Measurements from ENCODE around the gene SPIB.
"Not testable (repeated sequence)": the region's sequence is repeated elsewhere in the genome, so short reads cannot be mapped to it uniquely, and the experiment has no call there.

Gene SPIB

GRCh38 chr19:50390295-50390694 is 28.4 kb upstream of the SPIB start:
- not testable (repeated sequence) for DNase-seq (ENCODE audit: extremely low read depth in 1 of 2, low read depth in 1 of 2)

- DNase-seq (ENCODE audit: extremely low read depth in 1 of 2, low read depth in 1 of 2): not testable (repeated sequence)
Observed at GRCh38 chr19:50390952-50391351, 27.8 kb upstream of the SPIB start.

- no peak for DNase-seq (ENCODE audit: extremely low read depth in 1 of 2, low read depth in 1 of 2)
Observed at GRCh38 chr19:50392759-50393158, 26.0 kb upstream of the SPIB start.

GRCh38 chr19:50393589-50393988 is 25.1 kb upstream of the SPIB start:
- no peak for DNase-seq (ENCODE audit: extremely low read depth in 1 of 2, low read depth in 1 of 2)

- DNase-seq (ENCODE audit: extremely low read depth in 1 of 2, low read depth in 1 of 2): no peak
Observed at GRCh38 chr19:50394017-50394416, 24.7 kb upstream of the SPIB start.

GRCh38 chr19:50398675-50399367 is 19.9 kb upstream of the SPIB start:
- DNase-seq (ENCODE audit: extremely low read depth in 1 of 2, low read depth in 1 of 2): no peak

GRCh38 chr19:50399368-50399745 is 19.4 kb upstream of the SPIB start:
- no peak for DNase-seq (ENCODE audit: extremely low read depth in 1 of 2, low read depth in 1 of 2)

GRCh38 chr19:50401605-50402450 is 16.9 kb upstream of the SPIB start:
- no peak for DNase-seq (ENCODE audit: extremely low read depth in 1 of 2, low read depth in 1 of 2)

- no peak for DNase-seq (ENCODE audit: extremely low read depth in 1 of 2, low read depth in 1 of 2)
Observed at GRCh38 chr19:50402544-50403301, 16.0 kb upstream of the SPIB start.

- no peak for DNase-seq (ENCODE audit: extremely low read depth in 1 of 2, low read depth in 1 of 2)
Observed at GRCh38 chr19:50406156-50406820, 12.4 kb upstream of the SPIB start.

- no peak for DNase-seq (ENCODE audit: extremely low read depth in 1 of 2, low read depth in 1 of 2)
Observed at GRCh38 chr19:50406829-50407228, 11.9 kb upstream of the SPIB start.

- DNase-seq (ENCODE audit: extremely low read depth in 1 of 2, low read depth in 1 of 2): no peak
Observed at GRCh38 chr19:50409347-50409746, 9.4 kb upstream of the SPIB start.

GRCh38 chr19:50410109-50410508 is 8.6 kb upstream of the SPIB start:
- DNase-seq (ENCODE audit: extremely low read depth in 1 of 2, low read depth in 1 of 2): no peak

- no peak for DNase-seq (ENCODE audit: extremely low read depth in 1 of 2, low read depth in 1 of 2)
Observed at GRCh38 chr19:50412419-50412818, 6.3 kb upstream of the SPIB start.

- DNase-seq (ENCODE audit: extremely low read depth in 1 of 2, low read depth in 1 of 2): no peak
Observed at GRCh38 chr19:50413096-50413495, 5.6 kb upstream of the SPIB start.

GRCh38 chr19:50413531-50413930 is 5.2 kb upstream of the SPIB start:
- DNase-seq (ENCODE audit: extremely low read depth in 1 of 2, low read depth in 1 of 2): no peak

GRCh38 chr19:50414864-50415660 is 3.7 kb upstream of the SPIB start:
- peak; percentile 19 to 68 for DNase-seq (ENCODE audit: extremely low read depth in 1 of 2, low read depth in 1 of 2)

- DNase-seq (ENCODE audit: extremely low read depth in 1 of 2, low read depth in 1 of 2): no peak
Observed at GRCh38 chr19:50415661-50416033, 3.1 kb upstream of the SPIB start.

- no peak for DNase-seq (ENCODE audit: extremely low read depth in 1 of 2, low read depth in 1 of 2)
Observed at GRCh38 chr19:50416034-50416977, 2.4 kb upstream of the SPIB start.

Measured in activated CD8-positive, alpha-beta memory T cell treated with anti-CD3 and anti-CD28 coated beads for 1 hour (primary cell).